Measurements from ENCODE around the gene DYRK1A. TPM values are rescaled to one million over a fixed set of nuclear protein-coding genes. Genes with fewer than 3 reads are reported as not detected.
"Not testable (repeated sequence)": the region's sequence is repeated elsewhere in the genome, so short reads cannot be mapped to it uniquely, and the experiment has no call there.

DYRK1A gene
- total RNA-seq, 1 experiment from 2014 or later: 48.7 TPM

- intact Hi-C loops (cut with micrococcal nuclease): no loop called here
- no TSS peak for BruUV-seq (replicated peaks)
- no peaks in the 10 kb centered on the region for H3F3A ChIP-seq (ENCODE audit: low read length, unreplicated experiment)
- H3K27me3 ChIP-seq (ENCODE audit: low read length): no peaks in the 10 kb centered on the region
- no peaks in the 10 kb centered on the region for H3K79me2 ChIP-seq (ENCODE audit: low read length)
- H3K9ac ChIP-seq (ENCODE audit: low read length): no peak overlapping the region
- H2AFZ ChIP-seq (ENCODE audit: low read length): no peak overlapping the region
- no peaks in the 10 kb centered on the region for H3K9me2 ChIP-seq (replicated peaks; ENCODE audit: low read length)
- H3K4me3 ChIP-seq (ENCODE audit: low read length): no peak overlapping the region
- no peak overlapping the region for H3K27ac ChIP-seq (ENCODE audit: low read length)
- DNase-seq (no peak), ATAC-seq (no peak)
- H3K36me3 ChIP-seq (ENCODE audit: low read depth, low read length): no peaks in the 10 kb centered on the region
- TF ChIP-seq EZH2phosphoT487 (IDR thresholded peaks at IDR 0.05; ENCODE audit: borderline replicate concordance, low read length) (no peak), CTCF (conservative IDR thresholded peaks at IDR 0.05; ENCODE audit: low read depth, low read length) (no peak), EZH2 (IDR thresholded peaks at IDR 0.05; ENCODE audit: low read length, unreplicated experiment) (no peak)
- peaks cover under 1% of the 10 kb centered on the region; the same call in 1 of the 2 replicates for H3K4me1 ChIP-seq (ENCODE audit: insufficient read depth, low read length)
- no peak overlapping the region for H3K4me2 ChIP-seq (ENCODE audit: low read length)
- no peaks in the 10 kb centered on the region for H3K9me3 ChIP-seq (ENCODE audit: low read length)
- H4K20me1 ChIP-seq (ENCODE audit: low read length): no peaks in the 10 kb centered on the region
- ChIA-PET POLR2A (ENCODE audit: unreplicated experiment) (no interaction called here), CTCF (no interaction called here)
Measured at GRCh38 chr21:37538971-37539590, 172.5 kb downstream of the DYRK1A start.

GRCh38 chr21:37541128-37541527 is 174.6 kb downstream of the DYRK1A start:
- H3K4me2 ChIP-seq (ENCODE audit: low read length); H3K79me2 ChIP-seq (ENCODE audit: low read length); H3K9me2 ChIP-seq (replicated peaks; ENCODE audit: low read length); BruUV-seq (replicated peaks); H3K4me3 ChIP-seq (ENCODE audit: low read length); H2AFZ ChIP-seq (ENCODE audit: low read length); POLR2A ChIA-PET (ENCODE audit: unreplicated experiment); H3K27ac ChIP-seq (ENCODE audit: low read length); H3K4me1 ChIP-seq (ENCODE audit: insufficient read depth, low read length); DNase-seq; ATAC-seq; H3K9me3 ChIP-seq (ENCODE audit: low read length); intact Hi-C loops (cut with micrococcal nuclease); H4K20me1 ChIP-seq (ENCODE audit: low read length); H3K36me3 ChIP-seq (ENCODE audit: low read depth, low read length); CTCF ChIA-PET; H3K27me3 ChIP-seq (ENCODE audit: low read length); H3F3A ChIP-seq (ENCODE audit: low read length, unreplicated experiment); H3K9ac ChIP-seq (ENCODE audit: low read length): not testable (repeated sequence)

- H3F3A ChIP-seq (ENCODE audit: low read length, unreplicated experiment): no peaks in the 10 kb centered on the region
- no peaks in the 10 kb centered on the region for H3K9me3 ChIP-seq (ENCODE audit: low read length)
- ATAC-seq: no peak
- BruUV-seq (replicated peaks): no TSS peak
- H3K27me3 ChIP-seq (ENCODE audit: low read length): no peaks in the 10 kb centered on the region
- TF ChIP-seq CTCF (conservative IDR thresholded peaks at IDR 0.05; ENCODE audit: low read depth, low read length): no peak
- TF ChIP-seq EZH2phosphoT487 (IDR thresholded peaks at IDR 0.05; ENCODE audit: borderline replicate concordance, low read length): no peak
- TF ChIP-seq EZH2 (IDR thresholded peaks at IDR 0.05; ENCODE audit: low read length, unreplicated experiment): no peak
- H4K20me1 ChIP-seq (ENCODE audit: low read length): no peaks in the 10 kb centered on the region
- intact Hi-C loops (cut with micrococcal nuclease): no loop called here
- no peak overlapping the region for H3K9ac ChIP-seq (ENCODE audit: low read length)
- no peaks in the 10 kb centered on the region for H3K79me2 ChIP-seq (ENCODE audit: low read length)
- H3K27ac ChIP-seq (ENCODE audit: low read length): no peak overlapping the region
- H3K4me1 ChIP-seq (ENCODE audit: insufficient read depth, low read length): peaks cover 6% of the 10 kb centered on the region; the same call in 1 of the 2 replicates
- no peak overlapping the region for H2AFZ ChIP-seq (ENCODE audit: low read length)
- DNase-seq: no peak
- H3K9me2 ChIP-seq (replicated peaks; ENCODE audit: low read length): no peaks in the 10 kb centered on the region
- H3K36me3 ChIP-seq (ENCODE audit: low read depth, low read length): no peaks in the 10 kb centered on the region
- ChIA-PET POLR2A (ENCODE audit: unreplicated experiment) (no interaction called here), CTCF (no interaction called here)
- no peak overlapping the region for H3K4me2 ChIP-seq (ENCODE audit: low read length)
- no peak overlapping the region for H3K4me3 ChIP-seq (ENCODE audit: low read length)
Measured at GRCh38 chr21:37542512-37542911, 175.9 kb downstream of the DYRK1A start.
